Natural killer cell (primary cell): ENCODE measurements around the gene NF1. TPM values are rescaled to one million over a fixed set of nuclear protein-coding genes. Genes with fewer than 3 reads are reported as not detected.

Experiments
- ATAC-seq, 3 donors: fragments of 150-1000 bp in 2 of 3; fragments of 200-7000 bp in 1 of 3; cut with Tn5 transposase; 1 replicate in 1 of 3; 2 replicates in 2 of 3; pipeline ENCODE4 v1.10.0; 2021; ENCODE audit warnings: mild to moderate bottlenecking in 2 of 3, moderate library complexity in 2 of 3
- DNase-seq, 2 donors: peaks; one replicate each; pipeline versions ENCODE4 v3.0.0 to v3.0.0-alpha.2; 2013 to 2021; ENCODE audit warnings: mixed read lengths in 1 of 2
- H3K27ac ChIP-seq: one replicate; pipeline ENCODE4 v1.5.1; 2013; ENCODE audit warnings: mild to moderate bottlenecking, low read length
- H3K27me3 ChIP-seq: one replicate; pipeline ENCODE4 v1.6.1; 2013; ENCODE audit warnings: low read length; ENCODE audit not compliant: control insufficient read depth, insufficient read depth
- H3K36me3 ChIP-seq: one replicate; pipeline ENCODE4 v1.6.1; 2013; ENCODE audit warnings: low read length; ENCODE audit not compliant: control insufficient read depth, insufficient read depth
- H3K4me1 ChIP-seq: one replicate; pipeline ENCODE4 v1.6.1; 2013; ENCODE audit warnings: low read length; ENCODE audit not compliant: control insufficient read depth, insufficient read depth
- H3K4me3 ChIP-seq: one replicate; pipeline ENCODE4 v1.5.1; 2013; ENCODE audit warnings: low read length
- H3K9me3 ChIP-seq: one replicate; pipeline ENCODE4 v1.6.1; 2013; ENCODE audit warnings: low read length; ENCODE audit not compliant: control insufficient read depth, insufficient read depth
- H3K27ac Mint-ChIP-seq, 2 donors: one replicate each; pipeline ENCODE4 v1.8.0; 2022; ENCODE audit warnings: mild to moderate bottlenecking in 2 of 2, mixed read lengths in 2 of 2, moderate library complexity in 1 of 2
- H3K27me3 Mint-ChIP-seq, 2 donors: one replicate each; pipeline ENCODE4 v1.8.0; 2022; ENCODE audit warnings: low read depth in 2 of 2, mixed read lengths in 2 of 2
- H3K36me3 Mint-ChIP-seq: one replicate; pipeline ENCODE4 v1.8.0; 2022; ENCODE audit warnings: mixed read lengths
- H3K4me1 Mint-ChIP-seq, 2 donors: one replicate each; pipeline ENCODE4 v1.8.0; 2022; ENCODE audit warnings: mixed read lengths in 2 of 2
- H3K4me3 Mint-ChIP-seq: one replicate; pipeline ENCODE4 v1.8.0; 2022; ENCODE audit warnings: mild to moderate bottlenecking, moderate library complexity, mixed read lengths
- H3K9me3 Mint-ChIP-seq, 2 donors: one replicate each; pipeline ENCODE4 v1.8.0; 2022; ENCODE audit warnings: mixed read lengths in 2 of 2
- CTCF ChIP-seq: fragments of 200-600 bp; IDR thresholded peaks from one replicate; pipeline ENCODE4 v1.8.0; 2022; ENCODE audit warnings: antibody characterized with exemption
- WGBS: methylation state at CpG from one replicate; pipeline ENCODE4 v1.1.7; 2013; ENCODE audit warnings: missing lambda C conversion rate; ENCODE audit not compliant: insufficient coverage; 5-methylcytosine and 5-hydroxymethylcytosine counted together
- intact Hi-C: fragments of 100-400 bp; cut with micrococcal nuclease; formaldehyde crosslinking; loops from one replicate; pipeline ENCODE4 v1.14.2; 2022
- total RNA-seq, 4 donors: library from RNA; stranded (reverse); fragments of 120-200 nt in 1 of 4; gene quantifications; one replicate each; pipeline versions ENCODE4 v1.2.3 to v1.2.4, GENCODE V29; 2013 to 2022

The NF1 gene
- total RNA-seq, 3 donors from 2014 or later (not counting 1 experiment from before 2014, with no cell fraction given): 30.3 to 40.7 (median 38.8) TPM

- intact Hi-C loops: loop anchor here (2.0 kb wide), 1 partner anchor 454 kb away; no protein-coding TSS in a partner anchor
- no peak for DNase-seq
- 92% methylated on average over 2 of the region's 2 CpGs for WGBS
- ATAC-seq: no peak
- Mint-ChIP-seq H3K4me3 (no peak overlapping the region), H3K27ac (no peak overlapping the region), H3K36me3 (no peaks in the 10 kb centered on the region), H3K4me1 (peaks cover 10 to 20% of the 10 kb centered on the region in 2 donors), H3K9me3 (no peaks in the 10 kb centered on the region), H3K27me3 (peaks cover 26 to 32% of the 10 kb centered on the region in 2 donors)
- Histone ChIP-seq H3K4me1 (peaks cover 15% of the 10 kb centered on the region), H3K36me3 (no peaks in the 10 kb centered on the region), H3K27ac (no peak overlapping the region), H3K27me3 (peaks cover 23% of the 10 kb centered on the region), H3K4me3 (no peak overlapping the region), H3K9me3 (no peaks in the 10 kb centered on the region)
- TF ChIP-seq CTCF: no peak
Measured at GRCh38 chr17:31388351-31388750, 293.6 kb downstream of the NF1 start.

GRCh38 chr17:31388770-31389656, 294.2 kb downstream of the NF1 start:
- Histone ChIP-seq H3K4me3 (no peak overlapping the region), H3K36me3 (no peaks in the 10 kb centered on the region), H3K27me3 (peaks cover 23% of the 10 kb centered on the region), H3K9me3 (no peaks in the 10 kb centered on the region), H3K27ac (no peak overlapping the region), H3K4me1 (peaks cover 15% of the 10 kb centered on the region)
- DNase-seq (peak in 1 of 2 donors; percentile 67), ATAC-seq (peak; percentile 54 to 68 (median 64))
- Mint-ChIP-seq H3K27me3 (peaks cover 31 to 36% of the 10 kb centered on the region in 2 donors), H3K9me3 (no peaks in the 10 kb centered on the region), H3K4me1 (peaks cover 10 to 20% of the 10 kb centered on the region in 2 donors), H3K4me3 (no peak overlapping the region), H3K36me3 (no peaks in the 10 kb centered on the region), H3K27ac (no peak overlapping the region)
- peak; percentile 57 for TF ChIP-seq CTCF
- intact Hi-C loops: loop anchor here (1.0 to 2.0 kb wide), 2 partner anchors 136 to 454 kb away; no protein-coding TSS in a partner anchor
- WGBS: 60% methylated on average over 18 of the region's 18 CpGs

DNA sequence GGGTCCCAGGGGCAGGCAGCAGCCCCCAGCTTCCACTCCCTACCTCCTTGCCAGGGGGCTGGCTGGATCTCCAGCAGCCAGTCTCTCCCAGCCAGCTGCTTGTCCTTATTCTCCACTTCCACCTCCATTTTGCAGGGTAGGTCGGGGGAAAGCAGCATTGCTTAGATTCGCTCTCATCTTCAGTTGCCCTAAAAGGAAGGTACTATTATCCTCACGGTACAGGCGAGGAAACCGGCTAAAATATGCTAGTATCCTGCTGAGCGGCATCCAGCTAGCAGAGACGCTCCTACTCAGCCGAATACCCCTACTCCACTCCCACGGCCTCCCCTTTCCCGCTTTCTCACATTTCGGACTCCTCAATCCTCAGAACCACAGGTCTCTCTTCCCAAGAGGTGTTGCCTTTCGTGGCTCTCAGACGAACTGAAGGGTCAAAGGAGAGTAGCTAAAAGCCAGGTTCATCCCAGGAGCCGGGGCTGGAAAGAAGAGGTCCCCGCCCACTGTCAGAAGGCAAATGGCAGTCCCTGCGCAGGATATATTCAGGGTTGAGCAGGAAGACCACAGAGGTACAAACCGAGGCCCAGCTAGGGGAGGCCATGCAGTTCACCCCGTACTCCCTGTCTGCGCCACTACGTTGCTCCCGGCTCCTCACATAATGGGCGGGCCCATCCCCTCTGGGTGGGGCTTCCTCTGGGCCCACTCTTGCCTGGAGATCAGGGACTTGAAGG, 295.0 kb downstream of the NF1 start:
- Mint-ChIP-seq H3K4me1 (peaks cover 10 to 24% of the 10 kb centered on the region in 2 donors), H3K27me3 (peaks cover 38 to 42% of the 10 kb centered on the region in 2 donors), H3K9me3 (no peaks in the 10 kb centered on the region), H3K27ac (no peak overlapping the region), H3K4me3 (peak overlapping the region; percentile 88), H3K36me3 (peaks cover 6% of the 10 kb centered on the region)
- Histone ChIP-seq H3K4me1 (peaks cover 15% of the 10 kb centered on the region), H3K4me3 (no peak overlapping the region), H3K36me3 (no peaks in the 10 kb centered on the region), H3K9me3 (no peaks in the 10 kb centered on the region), H3K27me3 (peaks cover 23% of the 10 kb centered on the region), H3K27ac (no peak overlapping the region)
- peak; percentile 10 for TF ChIP-seq CTCF
- WGBS: 76% methylated on average over 22 of the region's 22 CpGs
- ATAC-seq: no peak
- no peak for DNase-seq
- intact Hi-C loops: loop anchor here (1.0 to 2.0 kb wide), 2 partner anchors 135 to 453 kb away; no protein-coding TSS in a partner anchor
